H9 (cell line): ENCODE results near the gene SEMA3D. TPM values are rescaled to one million over a fixed set of nuclear protein-coding genes. Genes with fewer than 3 reads are reported as not detected.

Experiments used
- DNase-seq: peaks from one replicate; pipeline ENCODE4 v3.0.0-alpha.2; 2017
- H2AFZ ChIP-seq: one replicate; pipeline ENCODE4 v1.6.1; 2013; ENCODE audit warnings: mild to moderate bottlenecking, low read length, control low read depth, moderate library complexity
- H2AK5ac ChIP-seq: 2 replicates; pipeline ENCODE4 v1.6.1; 2013; ENCODE audit warnings: low read length, control low read depth, mixed read lengths; ENCODE audit not compliant: insufficient read length
- H2BK120ac ChIP-seq: one replicate; pipeline ENCODE4 v1.6.1; 2013; ENCODE audit warnings: low read depth, mild to moderate bottlenecking, low read length, control low read depth, inconsistent platforms; ENCODE audit not compliant: poor library complexity, severe bottlenecking
- H2BK12ac ChIP-seq: 2 replicates; pipeline ENCODE4 v1.6.1; 2013; ENCODE audit warnings: low read length, control low read depth, mixed read lengths, low read depth; ENCODE audit not compliant: insufficient read length
- H2BK15ac ChIP-seq: 2 replicates; pipeline ENCODE4 v1.6.1; 2013; ENCODE audit warnings: low read depth, low read length, control low read depth
- H2BK20ac ChIP-seq: one replicate; pipeline ENCODE4 v1.6.1; 2013; ENCODE audit warnings: low read depth, mild to moderate bottlenecking, low read length, control low read depth, inconsistent platforms; ENCODE audit not compliant: poor library complexity, severe bottlenecking
- H2BK5ac ChIP-seq: 2 replicates; pipeline ENCODE4 v1.6.1; 2013; ENCODE audit warnings: low read length, control low read depth, mixed read lengths; ENCODE audit not compliant: insufficient read length
- H3K14ac ChIP-seq: 2 replicates; pipeline ENCODE4 v1.6.1; 2013; ENCODE audit warnings: low read length, control low read depth; ENCODE audit not compliant: insufficient read depth
- H3K18ac ChIP-seq: 2 replicates; pipeline ENCODE4 v1.6.1; 2013; ENCODE audit warnings: low read depth, mild to moderate bottlenecking, mixed read lengths, low read length, control low read depth; ENCODE audit not compliant: insufficient read length
- H3K23ac ChIP-seq: 2 replicates; pipeline ENCODE4 v1.6.1; 2013; ENCODE audit warnings: low read length, control low read depth, mixed read lengths, low read depth; ENCODE audit not compliant: insufficient read length
- H3K23me2 ChIP-seq: 2 replicates; pipeline ENCODE4 v1.6.1; 2013; ENCODE audit warnings: low read depth, mild to moderate bottlenecking, mixed read lengths, low read length, control low read depth; ENCODE audit not compliant: insufficient read length, poor library complexity, severe bottlenecking
- H3K27ac ChIP-seq: 2 replicates; pipeline ENCODE4 v1.5.1; 2013; ENCODE audit warnings: low read length, control low read depth, mixed read lengths, low read depth; ENCODE audit not compliant: insufficient read length
- H3K27me3 ChIP-seq: 2 replicates; pipeline ENCODE4 v1.6.1; 2013; ENCODE audit warnings: low read length, control low read depth, inconsistent platforms; ENCODE audit not compliant: insufficient read depth
- H3K4ac ChIP-seq: 2 replicates; pipeline ENCODE4 v1.6.1; 2013; ENCODE audit warnings: low read depth, mild to moderate bottlenecking, control low read depth, inconsistent platforms, low read length, moderate library complexity
- H3K4me1 ChIP-seq: 2 replicates; pipeline ENCODE4 v1.6.1; 2013; ENCODE audit warnings: low read length, control low read depth, inconsistent platforms; ENCODE audit not compliant: insufficient read depth
- H3K4me2 ChIP-seq: 2 replicates; pipeline ENCODE4 v1.6.1; 2013; ENCODE audit warnings: low read length, control low read depth, mixed read lengths; ENCODE audit not compliant: insufficient read length, insufficient read depth
- H3K56ac ChIP-seq: 2 replicates; pipeline ENCODE4 v1.6.1; 2013; ENCODE audit warnings: low read depth, mild to moderate bottlenecking, mixed read lengths, low read length, control low read depth; ENCODE audit not compliant: insufficient read length
- H3K79me1 ChIP-seq: 2 replicates; pipeline ENCODE4 v1.6.1; 2013; ENCODE audit warnings: low read depth, mild to moderate bottlenecking, moderate library complexity, low read length, control low read depth, inconsistent platforms; ENCODE audit not compliant: insufficient read depth, poor library complexity, severe bottlenecking
- H3K79me2 ChIP-seq: 2 replicates; pipeline ENCODE4 v1.6.1; 2013; ENCODE audit warnings: low read length, control low read depth, inconsistent platforms; ENCODE audit not compliant: insufficient read depth
- H3K9ac ChIP-seq: 2 replicates; pipeline ENCODE4 v1.6.1; 2013; ENCODE audit warnings: low read length, control low read depth, mixed read lengths; ENCODE audit not compliant: insufficient read length; ENCODE audit errors: extremely low read depth
- H3K9me3 ChIP-seq: one replicate; pipeline ENCODE4 v1.6.1; 2013; ENCODE audit warnings: low read depth, low read length, inconsistent platforms; ENCODE audit not compliant: control insufficient read depth
- H3T11ph ChIP-seq: one replicate; pipeline ENCODE4 v1.6.1; 2013; ENCODE audit warnings: mild to moderate bottlenecking, low read length, control low read depth, inconsistent platforms
- H4K20me1 ChIP-seq: one replicate; pipeline ENCODE4 v1.6.1; 2013; ENCODE audit not compliant: control insufficient read depth, insufficient read length, insufficient read depth
- H4K5ac ChIP-seq: 2 replicates; pipeline ENCODE4 v1.6.1; 2013; ENCODE audit warnings: low read depth, mild to moderate bottlenecking, mixed read lengths, low read length, control low read depth; ENCODE audit not compliant: insufficient read length
- H4K8ac ChIP-seq: replicated peaks from 2 replicates; pipeline ENCODE4 v1.6.1; 2013; ENCODE audit warnings: low read length, control low read depth, mixed read lengths, low read depth; ENCODE audit not compliant: insufficient read length
- H4K91ac ChIP-seq: 2 replicates; pipeline ENCODE4 v1.6.1; 2013; ENCODE audit warnings: low read depth, mild to moderate bottlenecking, moderate library complexity, mixed read lengths, low read length, control low read depth; ENCODE audit not compliant: insufficient read length
- H3K27ac Mint-ChIP-seq, 3 experiments: 2 replicates in 2 of 3; 3 replicates in 1 of 3; pipeline ENCODE4 v1.8.0; 2020 to 2021; ENCODE audit warnings: mixed read lengths in 3 of 3, mild to moderate bottlenecking in 1 of 3, moderate library complexity in 1 of 3
- H3K27me3 Mint-ChIP-seq: 2 replicates; pipeline ENCODE4 v1.8.0; 2021; ENCODE audit warnings: low read depth, mild to moderate bottlenecking, moderate library complexity, mixed read lengths
- H3K36me3 Mint-ChIP-seq, 3 experiments: 2 replicates in 2 of 3; 3 replicates in 1 of 3; pipeline ENCODE4 v1.8.0; 2020 to 2021; ENCODE audit warnings: low read depth in 3 of 3, mixed read lengths in 3 of 3; ENCODE audit not compliant: insufficient read depth in 1 of 3
- H3K4me1 Mint-ChIP-seq, 2 experiments: 2 replicates each; pipeline ENCODE4 v1.8.0; 2020; ENCODE audit warnings: mixed read lengths in 2 of 2
- H3K4me3 Mint-ChIP-seq, 2 experiments: 2 replicates in 1 of 2; 3 replicates in 1 of 2; pipeline ENCODE4 v1.8.0; 2020 to 2021; ENCODE audit warnings: mild to moderate bottlenecking in 2 of 2, mixed read lengths in 2 of 2, moderate library complexity in 1 of 2
- H3K9me3 Mint-ChIP-seq, 2 experiments: 2 replicates in 1 of 2; 3 replicates in 1 of 2; pipeline ENCODE4 v1.8.0; 2020; ENCODE audit warnings: mild to moderate bottlenecking in 2 of 2, mixed read lengths in 2 of 2, moderate library complexity in 1 of 2
- WGBS: extraction: QIAGEN DNeasy Blood & Tissue Kit; methylation state at CpG from one replicate; pipeline ENCODE4 v1.1.7; 2013; ENCODE audit warnings: missing lambda C conversion rate, low lambda C conversion rate, mixed read lengths; ENCODE audit not compliant: insufficient read length; ENCODE audit errors: extremely low coverage; 5-methylcytosine and 5-hydroxymethylcytosine counted together
- total RNA-seq: library from RNA; stranded (reverse); gene quantifications from 2 replicates; pipeline ENCODE4 v1.2.1, GENCODE V29; 2021
- TF ChIP-seq, protein P1 (sequence below): fragments of 200-600 bp; sonication (generic); conservative IDR thresholded peaks from 3 replicates; pipeline ENCODE4 v1.8.0; 2021; ENCODE audit warnings: antibody characterized with exemption, mild to moderate bottlenecking

SEMA3D gene
- total RNA-seq, 1 experiment from 2014 or later: 5.4 TPM

DNA sequence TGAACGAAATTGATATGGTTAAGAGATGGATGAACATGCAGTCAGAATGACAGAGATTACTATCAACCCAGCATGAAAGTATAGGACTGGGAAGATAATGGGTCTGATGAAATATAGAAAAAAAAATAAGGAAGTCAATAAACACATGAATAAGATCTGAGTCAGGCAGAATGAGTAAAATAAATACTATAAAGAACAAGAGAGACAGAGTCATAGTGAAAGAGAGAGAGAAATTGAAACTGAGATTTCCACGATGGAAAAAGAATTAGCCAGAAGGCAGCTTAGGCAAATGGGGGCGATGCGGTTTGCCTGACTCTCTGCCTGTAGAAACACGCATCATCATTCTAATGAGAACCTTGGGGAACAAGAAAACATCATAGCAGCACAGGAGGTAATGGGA lies 26.6 kb downstream of the SEMA3D start:
- no peaks in the 10 kb centered on the region for H4K20me1 ChIP-seq
- no peak overlapping the region for H4K8ac ChIP-seq
- H2AK5ac ChIP-seq: no peak overlapping the region
- H3K9ac ChIP-seq: no peak overlapping the region
- no peak overlapping the region for H2AFZ ChIP-seq
- H3K9me3 ChIP-seq: peaks cover 7% of the 10 kb centered on the region
- Mint-ChIP-seq H3K36me3 (peaks cover 8 to 18% (median 11%) of the 10 kb centered on the region in 3 experiments), H3K4me3 (no peak overlapping the region), H3K27me3 (no peaks in the 10 kb centered on the region), H3K4me1 (peaks cover 13 to 14% of the 10 kb centered on the region in 2 experiments), H3K9me3 (peaks cover 12 to 15% of the 10 kb centered on the region in 2 experiments), H3K27ac (peak overlapping the region in 1 of 3 experiments; percentile 0; a peak in 1 of 7 replicates)
- H3K27me3 ChIP-seq: no peaks in the 10 kb centered on the region
- no peak overlapping the region for H3K14ac ChIP-seq
- H3K18ac ChIP-seq: no peak overlapping the region
- no peak overlapping the region for H2BK12ac ChIP-seq
- no peak overlapping the region for H3K4ac ChIP-seq
- H3K27ac ChIP-seq: no peak overlapping the region
- no peak overlapping the region for H2BK5ac ChIP-seq
- no peaks in the 10 kb centered on the region for H3K4me1 ChIP-seq
- H2BK120ac ChIP-seq: no peak overlapping the region
- H4K5ac ChIP-seq: no peak overlapping the region
- no peaks in the 10 kb centered on the region for H3K79me1 ChIP-seq
- H4K91ac ChIP-seq: no peak overlapping the region
- no peak overlapping the region for H3K56ac ChIP-seq
- no peak overlapping the region for H3K4me2 ChIP-seq
- no peak overlapping the region for H3T11ph ChIP-seq
- H2BK20ac ChIP-seq: no peak overlapping the region
- no peak for DNase-seq
- no peak overlapping the region for H3K23ac ChIP-seq
- TF ChIP-seq, protein P1, sequence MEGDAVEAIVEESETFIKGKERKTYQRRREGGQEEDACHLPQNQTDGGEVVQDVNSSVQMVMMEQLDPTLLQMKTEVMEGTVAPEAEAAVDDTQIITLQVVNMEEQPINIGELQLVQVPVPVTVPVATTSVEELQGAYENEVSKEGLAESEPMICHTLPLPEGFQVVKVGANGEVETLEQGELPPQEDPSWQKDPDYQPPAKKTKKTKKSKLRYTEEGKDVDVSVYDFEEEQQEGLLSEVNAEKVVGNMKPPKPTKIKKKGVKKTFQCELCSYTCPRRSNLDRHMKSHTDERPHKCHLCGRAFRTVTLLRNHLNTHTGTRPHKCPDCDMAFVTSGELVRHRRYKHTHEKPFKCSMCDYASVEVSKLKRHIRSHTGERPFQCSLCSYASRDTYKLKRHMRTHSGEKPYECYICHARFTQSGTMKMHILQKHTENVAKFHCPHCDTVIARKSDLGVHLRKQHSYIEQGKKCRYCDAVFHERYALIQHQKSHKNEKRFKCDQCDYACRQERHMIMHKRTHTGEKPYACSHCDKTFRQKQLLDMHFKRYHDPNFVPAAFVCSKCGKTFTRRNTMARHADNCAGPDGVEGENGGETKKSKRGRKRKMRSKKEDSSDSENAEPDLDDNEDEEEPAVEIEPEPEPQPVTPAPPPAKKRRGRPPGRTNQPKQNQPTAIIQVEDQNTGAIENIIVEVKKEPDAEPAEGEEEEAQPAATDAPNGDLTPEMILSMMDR: no peak
- H3K23me2 ChIP-seq: no peaks in the 10 kb centered on the region
- WGBS: 100% methylated on average over 1 of the region's 5 CpGs
- no peaks in the 10 kb centered on the region for H3K79me2 ChIP-seq
- H2BK15ac ChIP-seq: no peak overlapping the region
